HG03280 (cell line): ENCODE measurements around the gene CDH24.

Source experiments
- ATAC-seq: cut with Tn5 transposase; IDR thresholded peaks from one replicate; pipeline ENCODE4 v1.9.1; 2021; ENCODE audit warnings: mild to moderate bottlenecking, moderate library complexity; ENCODE audit not compliant: unreplicated experiment

CDH24 gene

DNA sequence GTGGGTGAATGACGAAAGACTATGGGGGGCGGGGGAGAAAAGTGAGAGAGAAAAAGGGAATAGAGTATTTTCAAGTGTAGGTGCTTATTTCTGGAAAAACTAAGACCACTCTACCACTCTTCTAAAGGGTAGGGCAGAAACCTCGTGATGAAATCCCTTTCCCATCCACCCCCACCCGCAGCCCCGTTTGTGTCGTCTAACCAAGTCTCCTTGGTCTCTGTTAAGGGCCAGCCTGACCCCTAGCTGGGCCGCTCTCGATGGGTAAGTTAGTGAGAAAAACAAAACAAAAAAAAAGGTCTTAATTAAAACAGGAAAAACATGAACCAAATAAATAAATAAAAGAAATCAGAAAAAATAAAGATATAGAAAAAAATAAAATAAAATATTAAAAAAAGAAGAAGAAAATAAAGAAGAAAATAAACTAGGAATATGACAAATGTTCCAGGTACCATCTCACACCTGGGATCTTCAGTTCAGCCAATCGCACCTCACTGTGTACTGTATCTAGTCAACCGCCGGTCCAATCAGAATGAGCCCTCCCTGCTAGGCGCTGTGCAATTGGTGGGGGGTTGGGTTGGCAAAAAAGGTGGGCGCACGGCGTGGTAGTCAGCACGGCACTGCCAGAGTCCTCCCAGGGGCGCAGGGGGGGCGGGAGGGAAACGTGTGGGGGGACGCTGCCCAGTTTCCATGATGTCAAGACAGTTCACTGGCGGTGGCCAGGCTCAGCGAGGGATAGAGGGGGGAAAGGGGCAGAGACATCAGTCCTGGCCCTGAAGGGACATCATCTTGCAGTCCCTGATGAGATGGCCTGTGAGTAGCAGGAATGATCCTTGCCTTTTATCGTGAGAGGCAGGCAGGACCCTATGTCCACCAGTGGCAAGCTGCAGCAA lies 9.8 kb upstream of the CDH24 start:
- ATAC-seq: no peak

DNA sequence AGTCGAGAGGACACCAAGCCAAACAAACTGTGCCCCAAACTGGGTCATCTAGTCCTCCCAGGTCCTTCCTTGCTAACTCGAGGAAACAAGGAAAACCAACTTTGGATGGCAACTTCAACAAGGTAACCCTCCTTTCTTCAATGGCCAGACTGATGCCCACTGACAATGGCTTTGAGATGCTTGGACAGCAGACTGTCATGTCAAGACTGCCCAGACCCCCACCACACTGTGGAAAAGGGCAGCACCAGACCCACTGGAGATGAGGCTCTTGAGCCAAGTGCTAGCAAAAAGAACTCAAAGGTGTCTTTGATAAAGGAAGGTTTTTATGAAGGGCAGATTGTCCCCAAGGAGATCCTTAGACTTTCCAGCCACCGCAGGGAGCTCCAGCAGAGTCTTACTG lies 9.0 kb upstream of the CDH24 start:
- ATAC-seq: no peak

DNA sequence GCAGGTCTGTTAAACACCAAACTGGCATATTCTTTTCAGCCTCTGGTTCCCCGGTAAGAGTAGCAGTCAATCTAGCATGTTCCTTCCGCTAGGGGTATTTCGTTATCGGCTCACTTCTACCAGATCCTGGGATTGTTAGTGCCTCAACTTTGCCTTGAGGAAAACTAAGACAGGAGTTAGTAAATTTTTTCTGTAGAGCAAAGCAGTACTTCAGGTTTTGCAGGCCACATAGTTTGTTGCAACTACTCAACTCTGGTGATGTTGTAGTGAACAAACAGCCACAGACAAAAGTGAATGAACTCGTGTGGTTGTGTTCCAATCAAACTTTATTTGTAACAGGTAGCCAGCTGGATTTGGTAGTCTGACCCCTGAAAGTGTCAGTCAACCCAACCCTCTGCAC lies 6.3 kb upstream of the CDH24 start:
- ATAC-seq: no peak

DNA sequence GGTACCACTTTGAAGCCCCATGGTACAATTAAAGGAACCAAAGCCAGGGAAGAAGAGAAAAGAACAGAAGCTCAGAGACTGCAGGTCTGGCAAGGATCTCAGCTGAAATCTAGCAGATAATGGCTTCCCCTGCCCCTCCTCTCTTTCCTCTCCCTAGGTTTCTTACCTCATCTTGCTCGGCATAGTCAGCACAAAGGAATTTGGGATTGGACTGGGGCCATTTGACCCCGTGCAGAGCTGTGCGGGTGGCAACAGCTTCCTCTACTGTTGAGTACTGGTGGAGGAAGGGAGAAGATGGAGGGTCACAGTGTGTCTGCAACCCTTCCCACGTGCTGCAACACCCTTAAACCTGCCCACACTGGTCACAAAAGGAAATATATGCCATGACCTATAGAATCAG lies 4.7 kb upstream of the CDH24 start:
- no peak for ATAC-seq

DNA sequence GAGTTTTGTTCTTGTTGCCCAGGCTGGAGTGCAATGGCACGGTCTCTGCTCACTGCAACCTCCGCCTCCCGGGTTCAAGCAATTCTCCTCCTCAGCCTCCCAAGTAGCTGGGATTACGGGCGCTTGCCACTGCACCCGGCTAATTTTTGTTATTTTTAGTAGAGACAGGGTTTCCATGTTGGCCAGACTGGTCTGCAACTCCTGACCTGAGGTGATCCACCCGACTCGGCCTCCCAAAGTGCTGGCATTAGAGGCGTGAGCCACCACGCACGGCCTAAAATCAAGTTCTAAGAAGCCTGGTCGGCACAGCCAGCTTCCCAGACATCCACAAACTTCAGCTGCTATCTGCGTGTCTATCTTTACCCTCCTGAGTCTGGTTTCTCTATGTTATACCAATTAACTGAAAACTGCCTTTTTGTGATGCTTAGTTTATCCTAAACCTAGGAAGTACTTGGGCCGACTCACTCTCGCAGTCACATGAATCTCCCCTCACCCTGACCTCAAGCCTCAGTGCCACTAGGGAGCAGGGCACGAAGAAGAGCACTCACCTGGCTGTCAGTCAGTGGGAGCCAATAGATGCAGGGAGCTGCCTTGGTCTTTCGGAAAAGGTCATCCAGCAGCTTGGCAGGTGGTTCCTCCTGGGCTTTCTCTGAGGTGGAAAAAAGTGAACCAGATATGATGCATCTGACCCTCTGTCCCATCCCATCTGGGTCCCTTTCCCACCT lies 3.4 kb upstream of the CDH24 start:
- ATAC-seq: no peak

DNA sequence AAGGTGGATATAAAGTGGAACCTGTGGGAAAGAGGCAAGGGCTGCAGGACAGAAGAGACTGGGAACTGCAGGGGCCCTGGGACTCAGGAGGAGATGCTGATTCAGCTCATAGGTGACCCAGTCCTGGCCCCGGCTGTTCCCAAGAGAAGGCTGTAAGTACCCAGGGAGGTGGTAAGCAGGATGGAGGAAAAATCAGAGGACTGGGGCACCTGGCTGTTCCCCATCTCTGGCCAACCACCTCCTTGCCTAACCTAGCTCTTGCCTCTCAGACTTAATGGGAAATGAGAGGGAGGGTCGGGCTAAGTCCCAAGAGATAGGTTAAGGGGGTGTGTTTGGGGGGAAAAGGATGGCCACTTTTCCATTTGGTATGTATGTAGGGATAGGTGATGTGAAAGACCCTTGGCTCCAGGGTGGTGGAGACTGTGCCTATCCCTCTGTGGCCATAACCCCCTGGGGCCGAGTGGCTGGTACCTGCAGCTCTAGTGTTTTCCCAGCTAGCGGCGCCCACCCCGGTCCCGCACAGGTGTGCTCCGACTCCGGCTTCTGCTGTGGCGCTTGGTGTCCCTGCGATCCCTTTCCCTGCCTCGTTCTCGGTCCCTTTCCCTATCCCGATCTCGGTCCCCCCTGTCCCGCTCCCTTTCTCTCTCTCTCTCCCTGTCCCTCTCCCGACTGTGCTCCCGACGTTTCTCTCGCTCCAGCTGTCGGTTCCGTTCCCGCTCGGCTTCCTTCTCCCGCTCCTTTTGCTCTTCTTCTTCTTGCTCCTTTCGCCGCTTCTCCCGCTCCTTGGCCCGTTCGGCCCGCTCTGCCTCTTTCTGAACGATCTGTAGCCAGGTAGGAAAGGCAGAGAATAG lies 1.6 kb upstream of the CDH24 start:
- no peak for ATAC-seq

DNA sequence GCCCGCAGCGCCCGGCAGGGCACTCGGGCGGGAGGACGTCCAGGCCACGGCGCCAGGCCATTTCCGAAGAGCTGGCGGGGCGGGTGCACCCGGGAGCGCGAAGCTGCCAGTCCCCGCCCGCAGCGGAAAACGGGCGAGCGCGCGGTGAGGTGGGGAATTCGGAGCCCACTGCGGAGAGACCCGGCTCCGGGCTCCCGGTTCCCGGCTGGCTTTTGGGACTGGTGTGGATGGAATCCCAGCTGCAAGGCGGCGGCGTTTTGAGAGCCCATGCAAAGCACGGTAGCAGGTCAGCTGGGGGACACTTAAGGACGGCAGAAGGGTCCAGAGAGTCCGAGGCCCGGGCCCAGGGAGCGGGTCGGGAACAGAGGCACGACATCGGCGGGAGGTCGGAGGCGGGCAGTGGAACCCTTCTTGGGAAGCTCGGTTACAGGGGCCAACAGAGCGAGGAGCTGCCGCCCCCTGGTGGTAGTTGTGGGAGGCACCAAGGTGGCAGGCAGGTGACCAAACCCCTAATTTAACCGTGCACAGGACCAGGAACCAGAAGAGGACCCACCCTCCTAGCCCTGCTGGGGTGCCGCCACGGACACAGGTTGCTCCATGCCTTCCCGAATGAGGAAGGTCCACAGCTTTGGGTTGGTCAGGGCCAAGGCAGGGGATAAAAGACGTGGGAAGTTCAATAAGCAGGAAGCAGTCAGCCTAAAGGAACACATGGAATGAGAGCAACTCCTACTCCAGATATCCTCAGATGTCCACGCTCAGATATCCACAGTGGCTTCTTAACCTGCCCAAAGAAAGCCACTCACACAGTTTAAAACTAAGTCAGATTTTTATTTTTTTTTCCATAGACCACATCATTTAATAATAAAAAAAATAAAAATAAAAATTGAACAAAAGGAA lies 685 bp upstream of the CDH24 start:
- ATAC-seq: peak; percentile 59

DNA sequence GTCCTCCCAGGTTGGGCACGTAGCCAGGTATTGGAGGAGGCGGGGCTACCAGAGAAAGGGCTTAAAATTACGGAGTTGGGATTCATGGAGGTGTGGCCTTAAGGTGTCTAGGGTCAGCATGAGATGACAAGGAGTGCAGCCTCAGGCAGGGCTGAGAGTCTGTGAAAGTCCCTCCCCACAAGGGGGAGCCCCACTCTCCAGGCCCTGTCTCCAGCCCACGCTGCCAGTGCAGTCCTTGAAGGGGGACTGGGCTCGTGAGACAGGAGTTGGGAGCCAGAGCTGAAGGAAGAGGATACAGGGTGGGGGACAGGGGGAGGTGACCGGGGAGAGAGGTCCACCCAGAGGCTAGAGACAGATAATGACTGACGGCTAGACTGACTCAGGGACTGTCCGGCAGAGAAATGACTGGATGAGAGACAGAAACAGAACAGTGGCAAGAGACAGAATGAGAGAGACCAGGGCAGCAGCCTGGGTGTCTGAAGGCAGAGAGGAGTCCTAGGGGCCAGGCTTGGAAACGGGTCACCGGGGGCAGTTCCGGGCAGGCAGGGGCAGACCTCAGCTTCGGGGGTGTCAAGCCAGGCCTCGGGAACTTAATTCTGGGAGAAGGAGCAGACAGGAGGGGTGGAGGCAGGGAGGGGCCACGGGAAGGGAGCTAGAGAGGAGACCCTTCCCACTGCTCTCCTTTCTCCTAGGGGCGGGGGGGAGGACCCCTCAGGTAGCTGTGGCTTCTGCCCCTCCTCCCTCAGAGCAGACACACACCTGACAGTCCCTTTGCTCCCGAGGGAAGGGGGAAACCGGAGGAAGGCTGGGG lies 970 bp downstream of the CDH24 start:
- ATAC-seq: peak; percentile 47

DNA sequence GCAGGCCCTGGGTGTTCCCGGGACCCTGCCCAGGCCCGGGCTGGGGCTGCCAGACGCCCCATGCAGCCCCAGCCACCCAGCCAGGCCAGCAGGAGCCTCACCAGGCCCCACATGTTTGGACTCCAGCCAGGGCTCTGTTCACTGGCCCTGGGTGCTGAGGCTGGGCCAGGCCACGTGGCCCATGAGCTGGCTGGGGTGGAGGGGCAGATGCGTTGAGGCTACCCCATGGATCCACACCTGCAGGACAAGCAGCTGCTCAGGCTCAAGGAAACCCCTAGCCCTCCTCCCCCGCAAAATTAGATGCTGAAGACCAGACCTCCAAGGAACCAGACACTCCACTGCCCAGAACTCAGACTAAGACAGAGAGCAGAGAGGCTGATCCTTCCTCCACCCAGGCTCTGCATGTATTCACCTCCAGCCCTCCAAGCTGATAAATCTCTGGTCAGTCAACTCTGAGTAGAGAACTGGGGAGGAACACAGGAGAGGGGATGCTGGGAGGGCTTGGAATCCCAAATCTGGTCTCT lies 1.6 kb downstream of the CDH24 start:
- no peak for ATAC-seq

DNA sequence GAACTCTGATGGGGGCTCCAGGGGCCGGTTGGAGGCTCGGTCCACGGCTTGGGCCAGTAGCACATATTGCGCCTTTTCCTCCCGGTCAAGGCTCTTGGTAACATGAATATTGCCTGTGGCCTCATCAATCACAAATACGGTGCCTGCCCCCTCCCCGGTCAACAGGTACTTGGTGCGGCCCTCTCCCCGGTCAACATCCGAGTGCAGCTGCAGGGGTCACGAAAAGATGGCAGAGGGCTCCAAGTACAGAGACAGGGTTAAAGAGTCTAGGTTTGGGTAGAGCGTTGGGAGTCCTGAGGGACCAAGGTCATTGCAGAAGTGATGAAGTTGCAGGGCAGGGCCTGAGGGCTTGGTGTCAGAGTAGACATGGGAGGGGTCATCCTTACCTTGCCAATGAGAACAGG lies 2.2 kb downstream of the CDH24 start:
- no peak for ATAC-seq

DNA sequence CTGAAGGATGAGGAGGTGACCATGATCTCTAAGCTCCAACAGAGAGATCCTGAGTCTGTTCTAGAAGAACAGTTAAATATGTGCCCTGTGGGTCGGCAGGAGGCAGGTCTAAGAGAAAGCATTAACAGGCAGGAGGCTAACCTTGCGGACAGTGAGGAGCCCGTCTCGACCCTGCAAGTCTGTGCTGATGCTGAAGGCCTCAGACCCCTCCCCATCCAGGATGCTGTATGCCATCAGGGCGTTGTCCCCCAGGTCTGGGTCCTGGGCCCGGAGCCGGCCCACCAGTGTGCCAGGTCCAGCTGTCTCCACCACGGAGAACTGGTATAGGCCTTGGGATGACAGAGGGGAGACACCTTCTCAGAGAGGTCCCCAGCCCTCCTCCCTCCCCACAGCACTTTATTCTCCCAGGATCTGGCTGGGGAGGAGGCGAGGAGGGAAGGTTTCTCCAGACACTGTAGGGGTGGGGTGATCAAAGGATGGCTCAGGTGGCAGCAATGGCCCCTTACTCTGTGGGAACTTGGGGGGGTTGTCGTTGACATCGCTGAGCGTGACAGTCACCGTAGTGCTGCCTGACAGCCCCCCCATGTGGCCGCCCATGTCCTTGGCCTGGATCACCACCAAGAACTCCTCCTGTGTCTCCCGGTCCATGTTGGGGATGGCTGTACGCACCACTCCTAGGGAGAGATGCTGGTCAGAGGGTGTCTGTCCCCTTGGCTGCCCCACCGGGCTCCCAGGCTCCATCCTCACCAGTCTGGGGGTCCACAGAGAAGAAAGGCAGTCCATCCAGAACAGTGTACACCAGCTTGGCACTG lies 3.1 kb downstream of the CDH24 start:
- no peak for ATAC-seq

DNA sequence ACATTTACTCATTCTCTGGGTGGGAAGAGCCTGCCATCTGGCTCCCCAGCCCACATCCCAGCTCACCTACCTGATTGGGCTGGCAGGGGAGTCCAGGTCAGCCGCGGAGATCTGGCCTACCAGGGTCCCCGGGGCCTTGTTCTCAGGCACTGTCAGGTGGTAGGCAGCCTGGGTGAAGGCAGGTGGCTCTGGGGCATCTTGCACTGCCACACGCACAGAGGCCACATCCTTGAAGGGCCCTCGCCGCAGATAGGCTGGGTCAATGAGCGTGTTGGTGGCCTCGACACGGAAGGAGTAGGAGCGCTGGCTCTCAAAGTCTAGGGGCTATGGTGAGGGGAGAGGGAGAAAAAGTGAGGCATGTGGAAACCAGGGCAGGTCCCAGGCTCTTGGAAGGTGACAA lies 3.9 kb downstream of the CDH24 start:
- no peak for ATAC-seq

DNA sequence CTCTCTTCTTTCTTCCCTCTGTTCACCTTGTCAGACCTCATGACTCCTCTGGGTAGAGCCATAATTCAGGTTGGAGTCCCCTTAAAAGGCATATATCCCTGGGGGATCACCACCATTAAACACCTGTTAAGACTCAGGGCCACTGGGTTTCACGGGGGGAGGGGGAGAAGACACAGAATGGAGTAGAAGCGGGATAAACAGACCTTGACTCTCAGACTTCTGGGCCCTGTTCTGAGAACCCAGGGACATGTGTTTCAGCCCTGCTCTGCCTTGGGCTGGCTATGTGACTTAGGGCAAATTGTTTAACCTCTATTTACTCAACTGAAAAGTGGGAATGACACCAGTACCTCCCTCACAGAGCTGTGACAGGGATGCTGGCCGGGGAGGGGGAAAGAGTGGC lies 4.6 kb downstream of the CDH24 start:
- ATAC-seq: no peak

DNA sequence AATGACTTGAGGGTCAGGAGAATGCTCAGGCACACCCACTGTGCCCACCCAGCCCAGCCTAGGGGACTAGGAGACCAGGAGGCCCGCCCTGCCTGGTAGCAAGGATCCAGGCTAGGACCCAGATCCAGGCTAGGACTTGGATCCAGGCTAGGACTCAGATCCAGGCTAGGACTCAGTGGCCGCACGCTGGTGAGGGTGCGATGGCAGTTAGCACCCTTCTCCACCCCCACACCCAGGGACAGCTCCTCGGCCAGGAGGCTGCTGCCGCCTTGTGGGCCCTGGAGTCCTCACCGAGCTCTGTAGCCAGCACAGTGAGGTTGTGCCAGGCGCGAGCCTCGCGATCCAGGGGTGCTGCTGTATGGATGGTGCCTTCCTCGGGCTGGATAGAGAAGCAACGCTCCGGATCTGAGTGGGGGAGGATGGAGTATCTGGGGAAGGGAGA lies 5.1 kb downstream of the CDH24 start:
- no peak for ATAC-seq

DNA sequence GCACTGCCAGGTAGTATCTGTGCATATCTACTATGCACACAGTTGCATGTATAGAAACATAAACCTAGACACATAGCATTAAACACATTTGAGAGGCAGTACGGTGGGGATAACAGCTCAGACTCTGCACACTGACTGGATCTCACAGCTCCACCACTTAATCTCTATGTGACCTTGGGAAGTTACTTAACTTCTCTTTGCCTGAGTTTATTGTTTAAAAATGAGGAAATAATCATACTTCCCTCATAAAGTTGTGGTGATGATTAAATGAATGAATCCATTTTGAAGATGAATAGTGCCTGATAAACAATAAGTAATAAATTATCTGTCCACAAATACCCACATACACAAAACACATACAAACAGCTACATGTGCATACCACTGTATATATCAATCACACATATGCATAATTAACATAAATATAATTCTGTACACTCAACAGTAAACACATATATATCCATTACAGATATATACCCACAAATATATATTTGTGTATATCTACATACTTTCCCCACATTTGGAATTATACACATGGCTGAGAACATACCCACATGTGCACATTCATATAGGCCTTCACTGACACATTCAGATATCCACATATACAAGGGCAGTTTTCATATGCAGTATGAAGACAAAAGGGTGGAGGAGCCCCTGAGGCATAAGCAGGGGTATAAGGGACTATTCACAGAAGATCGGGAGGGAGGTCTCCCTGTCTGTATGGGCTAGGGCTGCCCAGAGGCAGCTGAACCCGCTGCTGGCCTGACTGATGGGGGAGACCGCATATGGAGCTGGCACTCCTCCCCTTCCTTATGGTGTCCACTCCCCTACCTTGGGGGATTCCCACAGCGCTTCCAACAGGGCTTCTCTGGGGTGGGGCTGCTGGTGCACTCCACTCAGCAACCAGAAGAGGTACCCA lies 5.9 kb downstream of the CDH24 start:
- ATAC-seq: no peak

DNA sequence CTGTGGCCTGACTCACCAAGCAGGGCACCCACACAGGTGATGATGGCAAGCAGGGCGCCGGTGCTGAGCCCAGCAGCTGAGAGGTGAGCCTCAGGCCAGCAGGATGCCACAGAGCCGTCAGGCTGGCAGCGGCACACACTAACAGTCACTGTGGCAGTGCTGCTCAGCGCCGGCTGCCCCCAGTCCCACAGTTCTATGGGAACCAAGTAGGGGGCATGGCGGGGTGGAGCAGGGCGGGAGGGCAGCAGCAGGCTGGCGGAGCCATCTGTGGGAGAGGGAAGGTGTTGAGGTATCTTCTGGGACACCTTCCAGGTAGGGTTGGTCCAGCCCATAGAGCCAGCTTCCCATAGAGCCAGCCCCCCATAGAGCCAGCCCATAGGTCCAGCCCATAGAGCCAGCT lies 8.3 kb downstream of the CDH24 start:
- no peak for ATAC-seq
